Panc1 (cell line): ENCODE measurements around the gene OLIG1. TPM values are rescaled to one million over a fixed set of nuclear protein-coding genes. Genes with fewer than 3 reads are reported as not detected.

Experiments used
- ATAC-seq: fragments of 200-7000 bp; cut with Tn5 transposase; 2 replicates; pipeline ENCODE4 v1.9.1; 2020; ENCODE audit warnings: mild to moderate bottlenecking, moderate library complexity
- BruUV-seq: library from RNA; stranded (reverse); fragments of 400-500 nt; replicated peaks from 2 replicates; lab custom pipeline; 2021; lab: Mats Ljungman, UMichigan
- CTCF ChIA-PET: fragments of 300-600 bp; sonication (Branson Sonifier 250); formaldehyde crosslinking; loops from one replicate; lab custom pipeline; 2022; ENCODE audit warnings: antibody characterized with exemption; lab: Charles Lee
- POLR2A ChIA-PET: fragments of 300-600 bp; sonication (Branson Sonifier 250); formaldehyde crosslinking; loops from one replicate; lab custom pipeline; 2022; ENCODE audit warnings: antibody characterized with exemption; lab: Charles Lee
- DNase-seq: peaks from one replicate; pipeline ENCODE4 v3.0.0-alpha.2; 2010; ENCODE audit warnings: low read depth, low spot score
- H3K27ac ChIP-seq: 2 replicates; pipeline ENCODE4 v1.5.1; 2011; ENCODE audit warnings: mild to moderate bottlenecking, low read length, inconsistent platforms
- H3K27me3 ChIP-seq: fragments of 200-500 bp; sonication (Bioruptor generic); 2 replicates; pipeline ENCODE4 v1.6.0; 2014; ENCODE audit warnings: low read length, inconsistent platforms; ENCODE audit not compliant: control insufficient read depth, insufficient read depth
- H3K36me3 ChIP-seq: fragments of 200-500 bp; sonication (Bioruptor generic); 2 replicates; pipeline ENCODE4 v1.5.1; 2014; ENCODE audit warnings: inconsistent platforms, mild to moderate bottlenecking, low read length, moderate library complexity; ENCODE audit not compliant: control insufficient read depth, insufficient read depth
- H3K4me1 ChIP-seq: 2 replicates; pipeline ENCODE4 v1.5.1; 2011; ENCODE audit warnings: inconsistent platforms, mild to moderate bottlenecking, low read length, moderate library complexity; ENCODE audit not compliant: control insufficient read depth, insufficient read depth
- H3K4me3 ChIP-seq, 2 experiments: 2 replicates each; pipeline ENCODE4 v1.5.1; 2011 to 2012; ENCODE audit warnings: low read depth in 2 of 2, low read length in 2 of 2, mild to moderate bottlenecking in 2 of 2, inconsistent platforms in 1 of 2, moderate library complexity in 1 of 2
- H3K9me3 ChIP-seq: fragments of 200-500 bp; sonication (Bioruptor generic); 2 replicates; pipeline ENCODE4 v1.5.1; 2014; ENCODE audit warnings: low read depth, mild to moderate bottlenecking, inconsistent platforms, low read length, moderate library complexity; ENCODE audit not compliant: control insufficient read depth, insufficient read depth
- POLR2AphosphoS5 ChIP-seq: IDR thresholded peaks from 2 replicates; pipeline ENCODE4 v1.6.1; 2012; ENCODE audit warnings: mild to moderate bottlenecking, low read depth, low read length, moderate library complexity
- SIN3A ChIP-seq: IDR thresholded peaks from 2 replicates; pipeline ENCODE4 v1.6.1; 2012; ENCODE audit warnings: low read depth, mild to moderate bottlenecking, low read length, moderate library complexity, borderline replicate concordance; ENCODE audit not compliant: insufficient read depth
- TCF7L2 ChIP-seq: IDR thresholded peaks from 2 replicates; pipeline ENCODE4 v1.6.1; 2011; ENCODE audit warnings: mild to moderate bottlenecking, low read depth, low read length, inconsistent platforms
- in situ Hi-C: cut with HindIII; loops from 2 replicates; pipeline ENCODE4 v1.10.0; 2016; ENCODE audit warnings: low sequenced_read_pairs, low pct_unique_long_range_greater_than_20kb
- intact Hi-C: fragments of 100-400 bp; cut with micrococcal nuclease; formaldehyde crosslinking; loops from one replicate; pipeline ENCODE4 v1.10.0; 2022; ENCODE audit not compliant: unreplicated experiment
- total RNA-seq: library from RNA; stranded (reverse); gene quantifications from one replicate; pipeline ENCODE4 v1.2.1, GENCODE V29; 2021; ENCODE audit not compliant: unreplicated experiment
- TF ChIP-seq, protein P1 (sequence below): fragments of 450-650 bp; IDR thresholded peaks from 2 replicates; pipeline ENCODE4 v1.5.1; 2017; ENCODE audit warnings: mild to moderate bottlenecking
- TF ChIP-seq, protein P2 (sequence below), 2 experiments: IDR thresholded peaks; 2 replicates each; pipeline ENCODE4 v1.6.1; 2011 to 2012; ENCODE audit warnings: low read depth in 2 of 2, control low read depth in 1 of 2, low read length in 1 of 2, mild to moderate bottlenecking in 1 of 2, moderate library complexity in 1 of 2; ENCODE audit not compliant: insufficient read depth in 1 of 2

Gene OLIG1
- total RNA-seq, 1 experiment from 2014 or later, result 0.21 TPM

DNA sequence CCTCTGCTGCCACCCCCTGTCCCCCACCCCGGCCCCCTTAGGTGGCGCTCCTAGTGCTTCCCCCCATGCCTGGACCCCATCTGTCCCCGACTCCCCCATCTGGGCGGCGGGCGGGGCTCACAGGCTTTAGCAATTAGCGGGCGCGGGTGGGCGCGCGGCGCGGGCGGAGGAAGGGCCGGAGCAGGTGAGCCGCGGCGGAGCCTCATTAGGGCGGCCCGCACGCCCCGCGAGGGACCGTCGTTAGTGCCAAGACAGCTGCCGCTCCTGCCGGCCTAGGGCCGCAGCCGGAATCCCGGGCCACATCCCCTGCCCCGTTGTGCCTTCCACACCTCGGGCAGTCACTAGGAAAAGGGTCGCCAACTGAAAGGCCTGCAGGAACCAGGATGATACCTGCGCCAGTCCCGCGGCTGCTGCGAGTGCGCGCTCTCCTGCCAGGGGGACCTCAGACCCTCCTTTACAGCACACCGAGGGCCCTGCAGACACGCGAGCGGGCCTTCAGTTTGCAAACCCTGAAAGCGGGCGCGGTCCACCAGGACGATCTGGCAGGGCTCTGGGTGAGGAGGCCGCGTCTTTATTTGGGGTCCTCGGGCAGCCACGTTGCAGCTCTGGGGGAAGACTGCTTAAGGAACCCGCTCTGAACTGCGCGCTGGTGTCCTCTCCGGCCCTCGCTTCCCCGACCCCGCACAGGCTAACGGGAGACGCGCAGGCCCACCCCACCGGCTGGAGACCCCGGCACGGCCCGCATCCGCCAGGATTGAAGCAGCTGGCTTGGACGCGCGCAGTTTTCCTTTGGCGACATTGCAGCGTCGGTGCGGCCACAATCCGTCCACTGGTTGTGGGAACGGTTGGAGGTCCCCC, 36.6 kb upstream of the OLIG1 start:
- no peak for ATAC-seq
- BruUV-seq, result no TSS peak
- TF ChIP-seq, protein P1, sequence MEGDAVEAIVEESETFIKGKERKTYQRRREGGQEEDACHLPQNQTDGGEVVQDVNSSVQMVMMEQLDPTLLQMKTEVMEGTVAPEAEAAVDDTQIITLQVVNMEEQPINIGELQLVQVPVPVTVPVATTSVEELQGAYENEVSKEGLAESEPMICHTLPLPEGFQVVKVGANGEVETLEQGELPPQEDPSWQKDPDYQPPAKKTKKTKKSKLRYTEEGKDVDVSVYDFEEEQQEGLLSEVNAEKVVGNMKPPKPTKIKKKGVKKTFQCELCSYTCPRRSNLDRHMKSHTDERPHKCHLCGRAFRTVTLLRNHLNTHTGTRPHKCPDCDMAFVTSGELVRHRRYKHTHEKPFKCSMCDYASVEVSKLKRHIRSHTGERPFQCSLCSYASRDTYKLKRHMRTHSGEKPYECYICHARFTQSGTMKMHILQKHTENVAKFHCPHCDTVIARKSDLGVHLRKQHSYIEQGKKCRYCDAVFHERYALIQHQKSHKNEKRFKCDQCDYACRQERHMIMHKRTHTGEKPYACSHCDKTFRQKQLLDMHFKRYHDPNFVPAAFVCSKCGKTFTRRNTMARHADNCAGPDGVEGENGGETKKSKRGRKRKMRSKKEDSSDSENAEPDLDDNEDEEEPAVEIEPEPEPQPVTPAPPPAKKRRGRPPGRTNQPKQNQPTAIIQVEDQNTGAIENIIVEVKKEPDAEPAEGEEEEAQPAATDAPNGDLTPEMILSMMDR, result no peak
- TF ChIP-seq POLR2AphosphoS5 (no peak), SIN3A (no peak), TCF7L2 (no peak)
- TF ChIP-seq, protein P2, sequence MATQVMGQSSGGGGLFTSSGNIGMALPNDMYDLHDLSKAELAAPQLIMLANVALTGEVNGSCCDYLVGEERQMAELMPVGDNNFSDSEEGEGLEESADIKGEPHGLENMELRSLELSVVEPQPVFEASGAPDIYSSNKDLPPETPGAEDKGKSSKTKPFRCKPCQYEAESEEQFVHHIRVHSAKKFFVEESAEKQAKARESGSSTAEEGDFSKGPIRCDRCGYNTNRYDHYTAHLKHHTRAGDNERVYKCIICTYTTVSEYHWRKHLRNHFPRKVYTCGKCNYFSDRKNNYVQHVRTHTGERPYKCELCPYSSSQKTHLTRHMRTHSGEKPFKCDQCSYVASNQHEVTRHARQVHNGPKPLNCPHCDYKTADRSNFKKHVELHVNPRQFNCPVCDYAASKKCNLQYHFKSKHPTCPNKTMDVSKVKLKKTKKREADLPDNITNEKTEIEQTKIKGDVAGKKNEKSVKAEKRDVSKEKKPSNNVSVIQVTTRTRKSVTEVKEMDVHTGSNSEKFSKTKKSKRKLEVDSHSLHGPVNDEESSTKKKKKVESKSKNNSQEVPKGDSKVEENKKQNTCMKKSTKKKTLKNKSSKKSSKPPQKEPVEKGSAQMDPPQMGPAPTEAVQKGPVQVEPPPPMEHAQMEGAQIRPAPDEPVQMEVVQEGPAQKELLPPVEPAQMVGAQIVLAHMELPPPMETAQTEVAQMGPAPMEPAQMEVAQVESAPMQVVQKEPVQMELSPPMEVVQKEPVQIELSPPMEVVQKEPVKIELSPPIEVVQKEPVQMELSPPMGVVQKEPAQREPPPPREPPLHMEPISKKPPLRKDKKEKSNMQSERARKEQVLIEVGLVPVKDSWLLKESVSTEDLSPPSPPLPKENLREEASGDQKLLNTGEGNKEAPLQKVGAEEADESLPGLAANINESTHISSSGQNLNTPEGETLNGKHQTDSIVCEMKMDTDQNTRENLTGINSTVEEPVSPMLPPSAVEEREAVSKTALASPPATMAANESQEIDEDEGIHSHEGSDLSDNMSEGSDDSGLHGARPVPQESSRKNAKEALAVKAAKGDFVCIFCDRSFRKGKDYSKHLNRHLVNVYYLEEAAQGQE (IDR thresholded peaks at IDR 0.05; ENCODE audit: insufficient read depth in 1 of 2, low read depth in 2 of 2, low read length in 1 of 2), result no peak
- intact Hi-C loops, result no loop called here
- no peaks in the 10 kb centered on the region for H3K4me1 ChIP-seq
- H3K36me3 ChIP-seq, result no peaks in the 10 kb centered on the region
- ChIA-PET CTCF (no interaction called here), POLR2A (no interaction called here)
- H3K9me3 ChIP-seq, result no peaks in the 10 kb centered on the region
- no peak for DNase-seq
- peaks cover 2% of the 10 kb centered on the region; the same call in 1 of the 2 replicates for H3K27me3 ChIP-seq
- H3K4me3 ChIP-seq, result no peak overlapping the region
- no peak overlapping the region for H3K27ac ChIP-seq
- in situ Hi-C loops, result no loop called here

DNA sequence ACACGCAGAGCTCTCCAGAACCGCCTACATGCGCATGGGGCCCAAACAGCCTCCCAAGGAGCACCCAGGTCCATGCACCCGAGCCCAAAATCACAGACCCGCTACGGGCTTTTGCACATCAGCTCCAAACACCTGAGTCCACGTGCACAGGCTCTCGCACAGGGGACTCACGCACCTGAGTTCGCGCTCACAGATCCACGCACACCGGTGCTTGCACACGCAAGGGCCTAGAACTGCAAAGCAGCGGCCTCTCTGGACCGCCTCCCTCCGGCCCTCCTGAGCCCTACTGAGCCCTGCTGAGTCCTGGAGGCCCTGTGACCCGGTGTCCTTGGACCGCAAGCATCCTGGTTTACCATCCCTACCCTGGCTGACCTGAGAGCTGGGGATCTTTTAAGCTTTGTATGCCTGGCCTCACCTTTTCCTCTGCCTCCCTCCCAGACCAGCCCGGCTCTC, 36.0 kb upstream of the OLIG1 start:
- Histone ChIP-seq H3K4me1 (no peaks in the 10 kb centered on the region), H3K36me3 (no peaks in the 10 kb centered on the region), H3K4me3 (no peak overlapping the region), H3K9me3 (no peaks in the 10 kb centered on the region), H3K27me3 (peaks cover 1% of the 10 kb centered on the region; the same call in 1 of the 2 replicates), H3K27ac (no peak overlapping the region)
- ChIA-PET CTCF (no interaction called here), POLR2A (no interaction called here)
- DNase-seq (no peak), ATAC-seq (no peak)
- TF ChIP-seq, protein P2 (IDR thresholded peaks at IDR 0.05; ENCODE audit: insufficient read depth in 1 of 2, low read depth in 2 of 2, low read length in 1 of 2), result no peak
- TF ChIP-seq POLR2AphosphoS5 (no peak), SIN3A (no peak), TCF7L2 (no peak)
- TF ChIP-seq, protein P1, result no peak
- no TSS peak for BruUV-seq
- in situ Hi-C loops (no loop called here), intact Hi-C loops (no loop called here)
